SU-DHL-6 (cell line): ENCODE data around the gene ATF6.

Experiments used
- H2AFZ ChIP-seq: fragments of 200-600 bp; sonication (generic); 2 replicates; pipeline ENCODE4 v1.6.1; 2014; ENCODE audit warnings: low read depth, mild to moderate bottlenecking, moderate library complexity, mixed read lengths, antibody characterized with exemption, low read length; ENCODE audit not compliant: severe bottlenecking
- H3F3A ChIP-seq: fragments of 200-600 bp; shearing (Covaris generic); 2 replicates; pipeline ENCODE4 v1.6.0; 2016; ENCODE audit warnings: antibody characterized with exemption, mild to moderate bottlenecking; ENCODE audit not compliant: insufficient read depth
- H3K27ac ChIP-seq: fragments of 200-600 bp; sonication (generic); 2 replicates; pipeline ENCODE4 v1.5.1; 2016; ENCODE audit warnings: low read depth, mild to moderate bottlenecking, low read length, moderate library complexity, mixed read lengths
- H3K27me3 ChIP-seq: fragments of 200-600 bp; sonication (generic), shearing (Covaris generic); 2 replicates; pipeline ENCODE4 v1.6.0; 2014; ENCODE audit warnings: mild to moderate bottlenecking, low read length
- H3K36me3 ChIP-seq: fragments of 200-600 bp; sonication (generic); 2 replicates; pipeline ENCODE4 v1.6.1; 2014; ENCODE audit warnings: mild to moderate bottlenecking, low read length, mixed read lengths
- H3K4me2 ChIP-seq: fragments of 300-600, 200-600 bp; shearing (Covaris generic), sonication (generic); 2 replicates; pipeline ENCODE4 v1.6.0; 2014; ENCODE audit warnings: low read length, low read depth, mild to moderate bottlenecking; ENCODE audit not compliant: poor library complexity, severe bottlenecking
- H3K4me3 ChIP-seq: fragments of 200-600 bp; sonication (generic); 2 replicates; pipeline ENCODE4 v1.5.1; 2014; ENCODE audit warnings: antibody characterized with exemption, low read length, mild to moderate bottlenecking, mixed read lengths; ENCODE audit not compliant: insufficient read depth, poor library complexity, severe bottlenecking
- H3K79me2 ChIP-seq: fragments of 200-600 bp; sonication (generic); 2 replicates; pipeline ENCODE4 v1.6.1; 2014; ENCODE audit warnings: mild to moderate bottlenecking, low read length, moderate library complexity; ENCODE audit not compliant: insufficient read depth
- H3K9ac ChIP-seq: fragments of 200-600 bp; sonication (generic); 2 replicates; pipeline ENCODE4 v1.7.0; 2014; ENCODE audit warnings: mild to moderate bottlenecking, low read length
- H3K9me2 ChIP-seq: fragments of 200-600 bp; sonication (generic); replicated peaks from 2 replicates; pipeline ENCODE4 v1.6.1; 2014; ENCODE audit warnings: low read length; ENCODE audit not compliant: insufficient read depth
- H3K9me3 ChIP-seq: fragments of 200-600 bp; sonication (generic); 2 replicates; pipeline ENCODE4 v1.6.1; 2014; ENCODE audit warnings: low read length, mixed read lengths; ENCODE audit not compliant: insufficient read depth
- H4K20me1 ChIP-seq: fragments of 200-600 bp; sonication (generic); 2 replicates; pipeline ENCODE4 v1.6.1; 2014; ENCODE audit warnings: low read depth, mild to moderate bottlenecking, antibody characterized with exemption, low read length, moderate library complexity, mixed read lengths
- EZH2phosphoT487 ChIP-seq: fragments of 200-600 bp; sonication (generic), shearing (Covaris generic); conservative IDR thresholded peaks from 2 replicates; pipeline ENCODE4 v1.6.1; 2018; ENCODE audit warnings: mild to moderate bottlenecking, antibody characterized with exemption, low read length, moderate library complexity, mixed read lengths
- TF ChIP-seq, protein P1 (sequence below): fragments of 200-600 bp; sonication (generic); IDR thresholded peaks from one replicate; pipeline ENCODE4 v1.5.1; 2017; ENCODE audit warnings: antibody characterized with exemption, mild to moderate bottlenecking, low read length, moderate library complexity; ENCODE audit not compliant: insufficient read depth, poor library complexity, severe bottlenecking

ATF6 gene

DNA sequence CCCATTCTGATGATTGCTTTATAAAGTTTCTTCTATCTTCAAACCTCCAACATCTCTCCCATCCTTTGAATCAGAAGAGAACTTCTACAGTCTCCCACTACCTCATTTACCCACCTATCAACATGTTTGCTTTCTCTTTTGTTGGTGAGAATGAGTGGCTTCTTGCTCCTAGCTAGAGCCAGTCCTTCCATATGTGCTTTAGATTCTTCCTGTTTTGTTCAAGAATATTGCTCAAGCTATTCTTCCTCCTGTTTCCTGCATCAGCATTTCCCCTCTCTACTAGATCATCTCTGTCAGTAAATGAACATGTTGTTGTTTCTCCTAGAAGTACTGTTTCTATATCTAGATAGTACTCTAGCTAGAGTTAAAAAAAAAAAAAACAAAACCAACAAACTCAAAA is 6.3 kb downstream of the ATF6 start:
- no peak overlapping the region for H3K4me3 ChIP-seq
- no peaks in the 10 kb centered on the region for H3K9me2 ChIP-seq
- H3K79me2 ChIP-seq: peaks cover 92% of the 10 kb centered on the region
- no peaks in the 10 kb centered on the region for H3K9me3 ChIP-seq
- H3K4me2 ChIP-seq: no peak overlapping the region
- H3K27me3 ChIP-seq: no peaks in the 10 kb centered on the region
- no peak overlapping the region for H3K27ac ChIP-seq
- TF ChIP-seq, protein P1, sequence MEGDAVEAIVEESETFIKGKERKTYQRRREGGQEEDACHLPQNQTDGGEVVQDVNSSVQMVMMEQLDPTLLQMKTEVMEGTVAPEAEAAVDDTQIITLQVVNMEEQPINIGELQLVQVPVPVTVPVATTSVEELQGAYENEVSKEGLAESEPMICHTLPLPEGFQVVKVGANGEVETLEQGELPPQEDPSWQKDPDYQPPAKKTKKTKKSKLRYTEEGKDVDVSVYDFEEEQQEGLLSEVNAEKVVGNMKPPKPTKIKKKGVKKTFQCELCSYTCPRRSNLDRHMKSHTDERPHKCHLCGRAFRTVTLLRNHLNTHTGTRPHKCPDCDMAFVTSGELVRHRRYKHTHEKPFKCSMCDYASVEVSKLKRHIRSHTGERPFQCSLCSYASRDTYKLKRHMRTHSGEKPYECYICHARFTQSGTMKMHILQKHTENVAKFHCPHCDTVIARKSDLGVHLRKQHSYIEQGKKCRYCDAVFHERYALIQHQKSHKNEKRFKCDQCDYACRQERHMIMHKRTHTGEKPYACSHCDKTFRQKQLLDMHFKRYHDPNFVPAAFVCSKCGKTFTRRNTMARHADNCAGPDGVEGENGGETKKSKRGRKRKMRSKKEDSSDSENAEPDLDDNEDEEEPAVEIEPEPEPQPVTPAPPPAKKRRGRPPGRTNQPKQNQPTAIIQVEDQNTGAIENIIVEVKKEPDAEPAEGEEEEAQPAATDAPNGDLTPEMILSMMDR: no peak
- no peak for TF ChIP-seq EZH2phosphoT487
- no peaks in the 10 kb centered on the region for H3F3A ChIP-seq
- H2AFZ ChIP-seq: no peak overlapping the region
- no peaks in the 10 kb centered on the region; the same call in 1 of the 2 replicates for H4K20me1 ChIP-seq
- no peak overlapping the region for H3K9ac ChIP-seq
- H3K36me3 ChIP-seq: no peaks in the 10 kb centered on the region

DNA sequence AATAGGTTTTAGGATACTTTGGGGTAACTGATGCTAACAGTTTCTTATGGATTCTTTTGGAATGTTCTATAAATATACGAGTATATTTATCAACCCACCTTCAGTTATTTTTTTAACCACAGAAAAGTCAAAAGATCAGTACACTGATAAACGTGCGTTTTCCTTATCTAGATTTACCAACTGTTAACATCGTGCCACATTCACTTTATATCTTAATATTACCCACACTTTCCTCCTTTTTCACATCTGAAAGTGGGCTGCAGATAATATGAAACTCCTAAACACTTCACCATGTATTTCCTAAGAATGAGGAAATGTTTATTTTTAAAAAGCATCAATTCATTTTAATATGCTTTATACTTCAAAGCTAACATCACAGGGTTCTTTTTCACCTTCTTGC is 7.7 kb downstream of the ATF6 start:
- no peaks in the 10 kb centered on the region for H3K9me3 ChIP-seq
- H3K27ac ChIP-seq: no peak overlapping the region
- H3K4me2 ChIP-seq: no peak overlapping the region
- H2AFZ ChIP-seq: no peak overlapping the region
- no peak overlapping the region for H3K4me3 ChIP-seq
- H3K36me3 ChIP-seq: no peaks in the 10 kb centered on the region
- H3F3A ChIP-seq: no peaks in the 10 kb centered on the region
- H3K27me3 ChIP-seq: no peaks in the 10 kb centered on the region
- H3K9ac ChIP-seq: no peak overlapping the region
- TF ChIP-seq EZH2phosphoT487: no peak
- TF ChIP-seq, protein P1: no peak
- H4K20me1 ChIP-seq: no peaks in the 10 kb centered on the region; the same call in 1 of the 2 replicates
- no peaks in the 10 kb centered on the region for H3K9me2 ChIP-seq
- H3K79me2 ChIP-seq: peaks cover 82% of the 10 kb centered on the region

DNA sequence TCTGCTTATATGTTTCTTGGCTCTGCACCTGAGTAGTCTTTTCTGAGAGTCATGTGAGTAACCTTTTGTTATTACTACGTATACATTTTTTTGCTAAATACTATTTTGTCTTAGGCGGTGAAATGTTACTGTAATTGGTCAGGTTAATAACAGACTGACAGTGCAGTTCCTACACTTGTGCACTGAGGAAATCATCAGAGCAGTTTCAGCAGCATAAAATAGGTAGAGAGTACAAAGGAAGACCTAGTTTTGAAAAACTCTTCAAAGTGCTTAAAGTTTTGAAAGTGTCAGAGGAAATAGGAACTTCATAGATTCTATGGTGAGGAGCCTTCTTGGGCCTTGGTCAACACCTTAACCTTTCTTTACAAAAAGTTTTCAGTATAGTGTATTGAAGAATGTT is 11.1 kb downstream of the ATF6 start:
- no peaks in the 10 kb centered on the region for H3K9me3 ChIP-seq
- no peak overlapping the region for H3K4me2 ChIP-seq
- H3K4me3 ChIP-seq: no peak overlapping the region
- no peaks in the 10 kb centered on the region for H3F3A ChIP-seq
- TF ChIP-seq, protein P1: no peak
- no peak for TF ChIP-seq EZH2phosphoT487
- H4K20me1 ChIP-seq: no peaks in the 10 kb centered on the region; the same call in 1 of the 2 replicates
- H3K9me2 ChIP-seq: no peaks in the 10 kb centered on the region
- no peak overlapping the region for H2AFZ ChIP-seq
- H3K9ac ChIP-seq: no peak overlapping the region
- no peaks in the 10 kb centered on the region for H3K27me3 ChIP-seq
- H3K79me2 ChIP-seq: peaks cover 57% of the 10 kb centered on the region
- H3K36me3 ChIP-seq: 0 out of 2 replicates have a peak, but pooled peaks cover 8% of the 10 kb centered on the region
- H3K27ac ChIP-seq: no peak overlapping the region
